Thyroid gland (tissue), 4 donors: ENCODE data around the gene CYP27B1. TPM values are rescaled to one million over a fixed set of nuclear protein-coding genes. Genes with fewer than 3 reads are reported as not detected.
A peak's percentile ranks its signal among the peaks of the same experiment; 100 is the strongest.

Source experiments
- DNase-seq, 2 donors: peaks; one replicate each; pipeline ENCODE4 v3.0.0-alpha.2; 2019
- H3K27ac ChIP-seq, 3 donors: fragments of 200-600 bp; sonication (generic); 1 replicate in 2 of 3; 2 replicates in 1 of 3; pipeline ENCODE4 v1.5.1; 2016 to 2019; ENCODE audit warnings: mild to moderate bottlenecking in 1 of 3, moderate library complexity in 1 of 3
- H3K27me3 ChIP-seq: fragments of 200-600 bp; sonication (generic); one replicate; pipeline ENCODE4 v1.5.1; 2019
- H3K36me3 ChIP-seq, 2 donors: fragments of 200-600 bp; sonication (generic); one replicate each; pipeline ENCODE4 v1.5.1; 2016 to 2019
- H3K4me1 ChIP-seq, 2 donors: fragments of 200-600 bp; sonication (generic); one replicate each; pipeline ENCODE4 v1.5.1; 2017 to 2019
- H3K4me3 ChIP-seq, 3 donors: fragments of 200-600 bp; sonication (generic); replicated peaks in 1 of 3; 1 replicate in 2 of 3; 2 replicates in 1 of 3; pipeline ENCODE4 v1.5.1; 2016; ENCODE audit warnings: mild to moderate bottlenecking in 1 of 3
- H3K9me3 ChIP-seq: fragments of 200-600 bp; sonication (generic); one replicate; pipeline ENCODE4 v1.5.1; 2017
- CTCF ChIP-seq, 6 experiments: fragments of 200-600 bp in 3 of 6; fragments of 450-650 bp in 3 of 6; sonication (generic) in 3 of 6; IDR thresholded peaks; one replicate each; pipeline ENCODE4 v1.5.1; 2016 to 2019; ENCODE audit warnings: antibody characterized with exemption in 6 of 6, mild to moderate bottlenecking in 2 of 6, inconsistent platforms in 1 of 6, moderate library complexity in 1 of 6
- POLR2A ChIP-seq, 2 donors: fragments of 450-650 bp; IDR thresholded peaks; one replicate each; pipeline ENCODE4 v1.6.1; 2017; ENCODE audit warnings: antibody characterized with exemption in 2 of 2, mild to moderate bottlenecking in 2 of 2, moderate library complexity in 1 of 2
- WGBS, 2 donors: methylation state at CpG; one replicate each; pipeline ENCODE4 v1.1.5; 2017; 5-methylcytosine and 5-hydroxymethylcytosine counted together
- intact Hi-C: fragments of 100-400 bp; cut with DNase I; formaldehyde crosslinking; loops from one replicate; pipeline ENCODE4 v1.15.1; 2023
- total RNA-seq, 4 donors: library from RNA; depleted of rRNA; stranded (reverse); fragments of >200 nt; gene quantifications; one replicate each; pipeline ENCODE4 v1.2.3, GENCODE V29; 2016

CYP27B1 gene
- total RNA-seq, 4 donors from 2014 or later: 2.7 to 13.0 (median 10.0) TPM

GRCh38 chr12:57769594-57769993 lies 2.7 kb upstream of the CYP27B1 start:
- no peaks in the 10 kb centered on the region for H3K36me3 ChIP-seq
- H3K27me3 ChIP-seq: no peaks in the 10 kb centered on the region
- 94% methylated on average over 11 of the region's 11 CpGs for WGBS, 2 donors
- TF ChIP-seq POLR2A (IDR thresholded peaks at IDR 0.05) (no peak), CTCF (IDR thresholded peaks at IDR 0.05) (no peak)
- H3K4me3 ChIP-seq: no peak overlapping the region
- DNase-seq: no peak
- H3K4me1 ChIP-seq: peaks cover 40 to 58% of the 10 kb centered on the region in 2 donors
- no peaks in the 10 kb centered on the region for H3K9me3 ChIP-seq
- H3K27ac ChIP-seq: no peak overlapping the region
- intact Hi-C loops: no loop called here

GRCh38 chr12:57767876-57768275 lies 998 bp upstream of the CYP27B1 start:
- intact Hi-C loops: no loop called here
- H3K27ac ChIP-seq: peak overlapping the region in 2 of 3 donors; percentile 27 to 56
- no peak overlapping the region for H3K4me3 ChIP-seq
- no peaks in the 10 kb centered on the region for H3K27me3 ChIP-seq
- H3K9me3 ChIP-seq: no peaks in the 10 kb centered on the region
- H3K4me1 ChIP-seq: peaks cover 37 to 52% of the 10 kb centered on the region in 2 donors
- peak; percentile 67 to 75 for DNase-seq
- TF ChIP-seq POLR2A (IDR thresholded peaks at IDR 0.05) (no peak), CTCF (IDR thresholded peaks at IDR 0.05) (no peak)
- H3K36me3 ChIP-seq: no peaks in the 10 kb centered on the region
- WGBS, 2 donors: 42 to 54% methylated on average over 3 of the region's 3 CpGs

GRCh38 chr12:57767305-57767698 lies 424 bp upstream of the CYP27B1 start:
- Histone ChIP-seq H3K4me1 (peaks cover 36 to 52% of the 10 kb centered on the region in 2 donors), H3K27ac (peak overlapping the region in 2 of 3 donors; percentile 24 to 27), H3K9me3 (no peaks in the 10 kb centered on the region), H3K36me3 (no peaks in the 10 kb centered on the region), H3K27me3 (no peaks in the 10 kb centered on the region), H3K4me3 (no peak overlapping the region)
- no peak for DNase-seq
- no peak for TF ChIP-seq POLR2A (IDR thresholded peaks at IDR 0.05)
- TF ChIP-seq CTCF (IDR thresholded peaks at IDR 0.05): no peak
- intact Hi-C loops: no loop called here

- H3K4me1 ChIP-seq: peaks cover 29 to 45% of the 10 kb centered on the region in 2 donors
- TF ChIP-seq CTCF (IDR thresholded peaks at IDR 0.05): no peak
- TF ChIP-seq POLR2A (IDR thresholded peaks at IDR 0.05): no peak
- no peaks in the 10 kb centered on the region for H3K9me3 ChIP-seq
- WGBS, 2 donors: 2 to 7% methylated on average over 14 to 22 of the region's 40 CpGs
- DNase-seq: peak; percentile 52 to 53
- H3K36me3 ChIP-seq: no peaks in the 10 kb centered on the region
- no peaks in the 10 kb centered on the region for H3K27me3 ChIP-seq
- intact Hi-C loops: no loop called here
- peak overlapping the region; percentile 10 to 37 (median 18) for H3K4me3 ChIP-seq
- H3K27ac ChIP-seq: peak overlapping the region in 2 of 3 donors; percentile 27 to 49
These were observed 997 bp downstream of the CYP27B1 start for GRCh38 chr12:57765698-57766463.

GRCh38 chr12:57765003-57765697 lies 1.7 kb downstream of the CYP27B1 start:
- DNase-seq: peak; percentile 53 to 60
- peak overlapping the region in 2 of 3 donors; percentile 23 to 37 for H3K4me3 ChIP-seq
- H3K27ac ChIP-seq: peak overlapping the region in 1 of 3 donors; percentile 27
- no peaks in the 10 kb centered on the region for H3K27me3 ChIP-seq
- 2 to 4% methylated on average over 26 to 39 of the region's 60 CpGs for WGBS, 2 donors
- no peaks in the 10 kb centered on the region for H3K9me3 ChIP-seq
- H3K4me1 ChIP-seq: peaks cover 28 to 42% of the 10 kb centered on the region in 2 donors
- no peaks in the 10 kb centered on the region for H3K36me3 ChIP-seq
- TF ChIP-seq POLR2A (IDR thresholded peaks at IDR 0.05): no peak
- peak in 2 of 6 experiments; percentile 24 to 26 for TF ChIP-seq CTCF (IDR thresholded peaks at IDR 0.05)
- intact Hi-C loops: no loop called here
